Measurements from ENCODE around the gene PTPDC1.
"Not testable (repeated sequence)": the region's sequence is repeated elsewhere in the genome, so short reads cannot be mapped to it uniquely, and the experiment has no call there.

The PTPDC1 gene

GRCh38 chr9:94112716-94113465 is 28.6 kb downstream of the PTPDC1 start:
- no peak overlapping the region for H3K9ac ChIP-seq (ENCODE audit: low read length in 2 of 2)
- H3K27me3 ChIP-seq (ENCODE audit: control insufficient read depth in 1 of 2, insufficient read depth in 2 of 2, low read length in 2 of 2), result no peaks in the 10 kb centered on the region
- no peak overlapping the region for H3K4me3 ChIP-seq (ENCODE audit: low read length in 2 of 2)
- H3K27ac ChIP-seq (ENCODE audit: low read length), result no peak overlapping the region
- no peaks in the 10 kb centered on the region for H3K36me3 ChIP-seq (ENCODE audit: control insufficient read depth in 2 of 2, insufficient read depth in 2 of 2, low read length in 2 of 2)
- H3K4me1 ChIP-seq (ENCODE audit: control insufficient read depth, insufficient read depth, low read length), result peaks cover 4% of the 10 kb centered on the region
- H3K9me3 ChIP-seq (ENCODE audit: control insufficient read depth in 2 of 2, low read length in 2 of 2), result no peaks in the 10 kb centered on the region

GRCh38 chr9:94120088-94120487 is 35.8 kb downstream of the PTPDC1 start:
- H3K4me3 ChIP-seq (ENCODE audit: low read length in 2 of 2); H3K4me1 ChIP-seq (ENCODE audit: control insufficient read depth, insufficient read depth, low read length); H3K9ac ChIP-seq (ENCODE audit: low read length in 2 of 2); H3K27me3 ChIP-seq (ENCODE audit: control insufficient read depth in 1 of 2, insufficient read depth in 2 of 2, low read length in 2 of 2); H3K36me3 ChIP-seq (ENCODE audit: control insufficient read depth in 2 of 2, insufficient read depth in 2 of 2, low read length in 2 of 2); H3K9me3 ChIP-seq (ENCODE audit: control insufficient read depth in 2 of 2, low read length in 2 of 2); H3K27ac ChIP-seq (ENCODE audit: low read length): not testable (repeated sequence)

- H3K27ac ChIP-seq (ENCODE audit: low read length), result no peak overlapping the region
- no peak overlapping the region for H3K4me3 ChIP-seq (ENCODE audit: low read length in 2 of 2)
- H3K4me1 ChIP-seq (ENCODE audit: control insufficient read depth, insufficient read depth, low read length), result no peaks in the 10 kb centered on the region
- no peaks in the 10 kb centered on the region for H3K27me3 ChIP-seq (ENCODE audit: control insufficient read depth in 1 of 2, insufficient read depth in 2 of 2, low read length in 2 of 2)
- no peak overlapping the region for H3K9ac ChIP-seq (ENCODE audit: low read length in 2 of 2)
- H3K9me3 ChIP-seq (ENCODE audit: control insufficient read depth in 2 of 2, low read length in 2 of 2), result no peaks in the 10 kb centered on the region
- H3K36me3 ChIP-seq (ENCODE audit: control insufficient read depth in 2 of 2, insufficient read depth in 2 of 2, low read length in 2 of 2), result peaks cover 0 to 3% of the 10 kb centered on the region in 2 donors
These were observed 36.7 kb downstream of the PTPDC1 start for GRCh38 chr9:94120854-94121376.

- H3K36me3 ChIP-seq (ENCODE audit: control insufficient read depth in 2 of 2, insufficient read depth in 2 of 2, low read length in 2 of 2), result peaks cover 0 to 2% of the 10 kb centered on the region in 2 donors
- H3K27me3 ChIP-seq (ENCODE audit: control insufficient read depth in 1 of 2, insufficient read depth in 2 of 2, low read length in 2 of 2), result no peaks in the 10 kb centered on the region
- no peak overlapping the region for H3K27ac ChIP-seq (ENCODE audit: low read length)
- H3K9me3 ChIP-seq (ENCODE audit: control insufficient read depth in 2 of 2, low read length in 2 of 2), result peaks cover 0 to 2% of the 10 kb centered on the region in 2 donors
- H3K9ac ChIP-seq (ENCODE audit: low read length in 2 of 2), result no peak overlapping the region
- no peak overlapping the region for H3K4me3 ChIP-seq (ENCODE audit: low read length in 2 of 2)
- H3K4me1 ChIP-seq (ENCODE audit: control insufficient read depth, insufficient read depth, low read length), result no peaks in the 10 kb centered on the region
These were observed 42.6 kb downstream of the PTPDC1 start for GRCh38 chr9:94126844-94127243.

GRCh38 chr9:94127806-94128205 is 43.5 kb downstream of the PTPDC1 start:
- Histone ChIP-seq H3K27me3 (ENCODE audit: control insufficient read depth in 1 of 2, insufficient read depth in 2 of 2, low read length in 2 of 2) (no peaks in the 10 kb centered on the region), H3K27ac (ENCODE audit: low read length) (no peak overlapping the region), H3K4me1 (ENCODE audit: control insufficient read depth, insufficient read depth, low read length) (no peaks in the 10 kb centered on the region), H3K4me3 (ENCODE audit: low read length in 2 of 2) (no peak overlapping the region), H3K36me3 (ENCODE audit: control insufficient read depth in 2 of 2, insufficient read depth in 2 of 2, low read length in 2 of 2) (no peaks in the 10 kb centered on the region), H3K9me3 (ENCODE audit: control insufficient read depth in 2 of 2, low read length in 2 of 2) (peaks cover 0 to 2% of the 10 kb centered on the region in 2 donors), H3K9ac (ENCODE audit: low read length in 2 of 2) (no peak overlapping the region)

- Histone ChIP-seq H3K9ac (ENCODE audit: low read length in 2 of 2) (no peak overlapping the region), H3K4me3 (ENCODE audit: low read length in 2 of 2) (no peak overlapping the region), H3K27me3 (ENCODE audit: control insufficient read depth in 1 of 2, insufficient read depth in 2 of 2, low read length in 2 of 2) (no peaks in the 10 kb centered on the region), H3K36me3 (ENCODE audit: control insufficient read depth in 2 of 2, insufficient read depth in 2 of 2, low read length in 2 of 2) (no peaks in the 10 kb centered on the region), H3K27ac (ENCODE audit: low read length) (no peak overlapping the region), H3K9me3 (ENCODE audit: control insufficient read depth in 2 of 2, low read length in 2 of 2) (peaks cover 0 to 2% of the 10 kb centered on the region in 2 donors), H3K4me1 (ENCODE audit: control insufficient read depth, insufficient read depth, low read length) (no peaks in the 10 kb centered on the region)
These were observed 44.3 kb downstream of the PTPDC1 start for GRCh38 chr9:94128580-94128979.

GRCh38 chr9:94134629-94135028 is 50.4 kb downstream of the PTPDC1 start:
- Histone ChIP-seq H3K27me3 (ENCODE audit: control insufficient read depth in 1 of 2, insufficient read depth in 2 of 2, low read length in 2 of 2) (no peaks in the 10 kb centered on the region), H3K4me3 (ENCODE audit: low read length in 2 of 2) (no peak overlapping the region), H3K9ac (ENCODE audit: low read length in 2 of 2) (peak overlapping the region; percentile 1 to 22), H3K9me3 (ENCODE audit: control insufficient read depth in 2 of 2, low read length in 2 of 2) (no peaks in the 10 kb centered on the region), H3K4me1 (ENCODE audit: control insufficient read depth, insufficient read depth, low read length) (peaks cover 17% of the 10 kb centered on the region), H3K27ac (ENCODE audit: low read length) (peak overlapping the region; percentile 69), H3K36me3 (ENCODE audit: control insufficient read depth in 2 of 2, insufficient read depth in 2 of 2, low read length in 2 of 2) (no peaks in the 10 kb centered on the region)

- H3K9ac ChIP-seq (ENCODE audit: low read length in 2 of 2), result peak overlapping the region in 1 of 2 donors; percentile 1
- no peaks in the 10 kb centered on the region for H3K36me3 ChIP-seq (ENCODE audit: control insufficient read depth in 2 of 2, insufficient read depth in 2 of 2, low read length in 2 of 2)
- no peak overlapping the region for H3K4me3 ChIP-seq (ENCODE audit: low read length in 2 of 2)
- peaks cover 21% of the 10 kb centered on the region for H3K4me1 ChIP-seq (ENCODE audit: control insufficient read depth, insufficient read depth, low read length)
- no peaks in the 10 kb centered on the region for H3K27me3 ChIP-seq (ENCODE audit: control insufficient read depth in 1 of 2, insufficient read depth in 2 of 2, low read length in 2 of 2)
- no peaks in the 10 kb centered on the region for H3K9me3 ChIP-seq (ENCODE audit: control insufficient read depth in 2 of 2, low read length in 2 of 2)
- H3K27ac ChIP-seq (ENCODE audit: low read length), result peak overlapping the region; percentile 69
These were observed 51.0 kb downstream of the PTPDC1 start for GRCh38 chr9:94135222-94135621.

GRCh38 chr9:94139672-94140417 is 55.6 kb downstream of the PTPDC1 start:
- peaks cover 25% of the 10 kb centered on the region for H3K4me1 ChIP-seq (ENCODE audit: control insufficient read depth, insufficient read depth, low read length)
- peak overlapping the region; percentile 6 to 57 for H3K4me3 ChIP-seq (ENCODE audit: low read length in 2 of 2)
- no peaks in the 10 kb centered on the region for H3K27me3 ChIP-seq (ENCODE audit: control insufficient read depth in 1 of 2, insufficient read depth in 2 of 2, low read length in 2 of 2)
- peak overlapping the region; percentile 52 to 66 for H3K9ac ChIP-seq (ENCODE audit: low read length in 2 of 2)
- H3K27ac ChIP-seq (ENCODE audit: low read length), result peak overlapping the region; percentile 85
- no peaks in the 10 kb centered on the region for H3K9me3 ChIP-seq (ENCODE audit: control insufficient read depth in 2 of 2, low read length in 2 of 2)
- H3K36me3 ChIP-seq (ENCODE audit: control insufficient read depth in 2 of 2, insufficient read depth in 2 of 2, low read length in 2 of 2), result no peaks in the 10 kb centered on the region

GRCh38 chr9:94140418-94140780 is 56.1 kb downstream of the PTPDC1 start:
- Histone ChIP-seq H3K9ac (ENCODE audit: low read length in 2 of 2) (peak overlapping the region; percentile 52 to 66), H3K4me1 (ENCODE audit: control insufficient read depth, insufficient read depth, low read length) (peaks cover 23% of the 10 kb centered on the region), H3K27me3 (ENCODE audit: control insufficient read depth in 1 of 2, insufficient read depth in 2 of 2, low read length in 2 of 2) (no peaks in the 10 kb centered on the region), H3K36me3 (ENCODE audit: control insufficient read depth in 2 of 2, insufficient read depth in 2 of 2, low read length in 2 of 2) (no peaks in the 10 kb centered on the region), H3K9me3 (ENCODE audit: control insufficient read depth in 2 of 2, low read length in 2 of 2) (no peaks in the 10 kb centered on the region), H3K4me3 (ENCODE audit: low read length in 2 of 2) (peak overlapping the region; percentile 6 to 57), H3K27ac (ENCODE audit: low read length) (peak overlapping the region; percentile 85)
